Stimulated activated naive B cell treated with anti-CD40 and anti-IgM and Interleukin-4, amounts not matched to agents 10 μg/mL and 1 μg/mL and 100 μg/mL, for 72 hours (primary cell): Measurements from ENCODE around the gene EXOSC10.
"Not testable (repeated sequence)": the region's sequence is repeated elsewhere in the genome, so short reads cannot be mapped to it uniquely, and the experiment has no call there.

Experiments
- ATAC-seq, 2 donors: fragments of 150-1000 bp; cut with Tn5 transposase; replicated peaks; 2 replicates each; pipeline ENCODE4 v1.10.0; 2021; ENCODE audit warnings: moderate library complexity in 1 of 2
- DNase-seq: peaks from one replicate; pipeline ENCODE4 v3.0.0; 2021
- H3K27ac Mint-ChIP-seq: one replicate; pipeline ENCODE4 v1.8.0; 2022; ENCODE audit warnings: mild to moderate bottlenecking, mixed read lengths
- H3K27me3 Mint-ChIP-seq, 2 donors: one replicate each; pipeline ENCODE4 v1.8.0; 2022; ENCODE audit warnings: mixed read lengths in 2 of 2
- H3K36me3 Mint-ChIP-seq, 2 donors: one replicate each; pipeline ENCODE4 v1.8.0; 2022; ENCODE audit warnings: mixed read lengths in 2 of 2, mild to moderate bottlenecking in 1 of 2
- H3K4me1 Mint-ChIP-seq, 2 donors: one replicate each; pipeline ENCODE4 v1.8.0; 2022; ENCODE audit warnings: mixed read lengths in 2 of 2, mild to moderate bottlenecking in 1 of 2
- H3K4me3 Mint-ChIP-seq, 2 donors: one replicate each; pipeline ENCODE4 v1.8.0; 2022; ENCODE audit warnings: mild to moderate bottlenecking in 2 of 2, mixed read lengths in 2 of 2, moderate library complexity in 1 of 2
- H3K9me3 Mint-ChIP-seq, 2 donors: one replicate each; pipeline ENCODE4 v1.8.0; 2022; ENCODE audit warnings: mixed read lengths in 2 of 2, mild to moderate bottlenecking in 1 of 2

Gene EXOSC10

DNA sequence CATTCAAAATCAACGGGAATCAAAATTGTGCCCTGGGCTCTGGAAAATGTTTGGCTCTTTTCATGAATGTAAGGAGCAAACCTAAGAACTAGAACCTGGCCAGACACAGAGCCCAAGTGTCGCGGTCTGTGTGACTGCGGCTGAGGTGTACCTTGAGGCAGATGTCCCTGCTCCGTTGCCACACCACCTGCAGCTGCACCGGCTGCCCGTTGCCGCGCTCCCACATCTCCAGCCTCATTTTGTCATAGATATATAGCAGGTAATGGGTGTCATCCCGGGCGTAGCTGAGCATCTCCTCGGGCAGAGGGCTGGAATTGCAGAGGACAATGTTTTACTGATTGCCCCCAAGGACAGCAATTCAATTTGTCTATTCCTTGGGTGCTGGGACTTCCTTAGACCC is 18.7 kb downstream of the EXOSC10 start:
- Mint-ChIP-seq H3K36me3 (peaks cover 36 to 45% of the 10 kb centered on the region in 2 donors), H3K9me3 (no peaks in the 10 kb centered on the region), H3K4me3 (no peak overlapping the region), H3K27ac (no peak overlapping the region), H3K27me3 (no peaks in the 10 kb centered on the region), H3K4me1 (no peaks in the 10 kb centered on the region)
- DNase-seq (no peak), ATAC-seq (no peak)

DNA sequence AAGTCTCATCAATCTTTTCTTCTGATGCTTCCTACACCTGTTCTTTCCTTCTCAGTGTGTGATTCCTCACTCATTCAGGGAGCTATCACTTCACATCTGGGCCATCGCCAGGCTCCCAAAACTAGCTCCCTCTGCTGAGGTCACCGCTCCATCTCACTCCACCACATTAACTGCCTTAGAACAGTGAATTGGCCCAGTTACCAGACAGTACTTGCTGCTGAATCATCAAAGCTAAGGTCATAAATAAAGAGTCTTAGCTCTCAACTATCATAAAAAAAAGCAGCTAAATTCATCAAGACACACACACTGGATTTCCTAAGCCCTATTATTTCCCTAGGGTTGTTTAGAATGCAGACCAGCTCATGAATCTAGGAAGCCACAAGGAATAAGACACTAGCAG is 21.0 kb downstream of the EXOSC10 start:
- Mint-ChIP-seq H3K27me3 (no peaks in the 10 kb centered on the region), H3K4me1 (no peaks in the 10 kb centered on the region), H3K36me3 (peaks cover 30 to 46% of the 10 kb centered on the region in 2 donors), H3K27ac (no peak overlapping the region), H3K4me3 (no peak overlapping the region), H3K9me3 (no peaks in the 10 kb centered on the region)
- ATAC-seq (no peak), DNase-seq (no peak)

DNA sequence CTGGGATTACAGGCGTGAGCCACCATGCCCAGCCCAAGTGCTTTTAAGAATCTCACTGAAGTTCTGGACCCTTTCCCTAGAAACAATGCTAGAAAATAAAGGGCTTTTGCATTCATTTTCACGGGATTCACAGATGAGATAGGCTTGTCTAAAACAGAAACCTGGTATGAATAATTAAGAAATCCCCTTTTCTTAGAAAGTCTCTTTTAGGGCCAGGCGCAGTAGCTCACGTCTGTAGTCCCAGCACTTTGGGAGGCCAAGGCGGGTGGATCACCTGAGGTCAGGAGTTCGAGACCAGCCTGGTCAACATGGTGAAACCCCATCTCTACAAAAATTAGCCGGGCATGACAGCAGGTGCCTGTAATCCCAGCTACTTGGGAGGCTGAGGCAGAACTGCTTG is 26.3 kb downstream of the EXOSC10 start:
- not testable (repeated sequence) for DNase-seq, H3K4me1 Mint-ChIP-seq, H3K4me3 Mint-ChIP-seq, H3K27me3 Mint-ChIP-seq, H3K27ac Mint-ChIP-seq, H3K9me3 Mint-ChIP-seq
- peaks cover 35 to 58% of the 10 kb centered on the region in 2 donors for H3K36me3 Mint-ChIP-seq
- ATAC-seq = peak in 1 of 2 donors; percentile 88

DNA sequence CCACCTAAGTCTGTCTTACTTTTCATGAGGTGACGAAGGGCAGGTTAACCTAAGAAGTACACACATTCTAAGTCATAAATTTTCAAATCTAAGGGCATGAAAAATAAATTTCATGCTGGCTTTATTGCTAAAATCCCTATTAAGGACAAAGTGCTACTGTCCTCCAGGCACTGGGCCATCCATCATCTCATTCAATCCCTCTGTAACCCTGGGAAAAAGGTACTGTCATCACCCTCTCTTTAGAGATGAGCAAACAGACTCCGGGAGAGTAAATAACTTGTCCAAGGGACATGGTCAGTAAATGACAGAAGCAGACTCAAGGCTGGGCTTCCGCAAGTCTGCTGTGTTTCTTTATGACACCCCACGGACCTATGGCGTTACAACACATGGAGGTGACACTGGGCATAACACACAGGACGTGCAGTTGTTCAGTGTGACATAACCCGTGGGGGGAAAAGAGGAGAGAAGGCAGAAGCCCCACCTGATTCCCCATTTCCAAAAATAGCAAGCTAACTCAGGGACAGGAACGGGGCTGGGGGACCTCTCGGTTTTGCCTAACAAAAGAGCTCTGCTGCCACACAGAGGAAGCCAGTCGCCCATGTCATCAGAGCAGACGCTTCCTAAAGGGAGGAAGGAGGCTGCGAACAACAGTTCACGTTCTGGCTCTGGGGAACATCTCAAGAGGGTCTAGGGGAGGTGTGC is 27.3 kb downstream of the EXOSC10 start:
- ATAC-seq = peak in 1 of 2 donors; percentile 29
- Mint-ChIP-seq H3K27me3 (no peaks in the 10 kb centered on the region), H3K4me3 (no peak overlapping the region), H3K9me3 (no peaks in the 10 kb centered on the region), H3K27ac (peak overlapping the region; percentile 38), H3K4me1 (peaks cover 6 to 8% of the 10 kb centered on the region in 2 donors), H3K36me3 (peaks cover 38 to 57% of the 10 kb centered on the region in 2 donors)
- DNase-seq = no peak

DNA sequence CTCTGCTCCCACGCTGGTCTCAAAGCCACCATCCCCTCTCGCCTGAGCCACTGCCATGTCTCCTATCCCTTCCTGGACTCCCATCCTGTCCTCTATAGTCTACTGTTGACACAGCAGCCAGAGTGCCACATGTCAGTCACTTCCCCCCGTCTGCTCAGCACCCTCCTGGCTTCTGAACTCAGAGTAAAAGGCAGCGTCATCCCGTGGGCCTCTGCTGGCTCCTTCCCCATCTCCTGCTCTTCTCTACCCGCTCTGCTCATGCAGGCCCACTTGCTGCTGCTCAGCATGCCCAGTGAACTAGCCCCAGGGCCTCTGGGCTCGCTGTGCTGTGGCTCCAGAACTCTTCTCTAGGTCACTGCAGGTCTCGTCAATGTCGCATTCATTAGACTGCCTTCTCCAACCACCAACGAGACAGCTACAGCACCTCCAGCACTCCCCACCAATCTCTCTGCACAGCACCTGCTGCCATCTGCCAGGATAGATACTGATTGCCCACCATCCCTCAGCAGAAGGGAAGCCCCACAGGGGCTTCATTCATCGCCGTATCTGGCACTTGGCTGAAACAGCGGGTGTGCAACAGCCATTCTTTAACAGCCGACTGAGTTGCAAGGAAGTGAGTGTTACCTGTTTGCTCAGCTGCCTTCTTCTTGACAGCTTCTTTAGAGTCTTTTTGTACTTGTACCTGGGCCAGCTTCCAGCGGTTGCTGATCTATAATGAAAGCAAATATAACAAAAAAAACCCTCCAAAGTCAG is 28.0 kb downstream of the EXOSC10 start:
- Mint-ChIP-seq H3K36me3 (peaks cover 38 to 55% of the 10 kb centered on the region in 2 donors), H3K4me1 (peaks cover 6 to 8% of the 10 kb centered on the region in 2 donors), H3K27me3 (no peaks in the 10 kb centered on the region), H3K4me3 (no peak overlapping the region), H3K9me3 (no peaks in the 10 kb centered on the region), H3K27ac (peak overlapping the region; percentile 38)
- ATAC-seq = no peak
- no peak for DNase-seq

DNA sequence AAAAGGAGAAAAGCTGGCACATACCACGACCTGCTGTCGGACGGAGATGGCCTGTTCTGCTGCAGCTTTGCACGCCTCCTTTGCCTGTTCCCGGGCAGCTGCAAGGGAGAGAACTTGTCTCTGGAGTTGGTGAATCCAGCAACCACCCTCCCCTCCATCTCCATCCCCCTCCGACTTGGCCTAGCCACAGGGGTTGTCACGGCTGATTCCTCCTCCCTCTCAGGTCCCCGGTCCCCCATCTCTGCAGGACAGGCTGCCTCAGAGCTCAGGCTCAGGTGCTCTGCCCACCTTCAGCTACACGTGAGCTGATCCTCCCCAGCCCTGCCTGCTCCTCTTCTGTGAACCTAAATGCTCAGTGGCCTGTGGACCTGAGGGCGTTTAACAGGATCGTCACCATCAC is 28.8 kb downstream of the EXOSC10 start:
- ATAC-seq (no peak), DNase-seq (no peak)
- Mint-ChIP-seq H3K9me3 (no peaks in the 10 kb centered on the region), H3K4me3 (no peak overlapping the region), H3K27ac (peak overlapping the region; percentile 9), H3K4me1 (peaks cover 6 to 8% of the 10 kb centered on the region in 2 donors), H3K27me3 (no peaks in the 10 kb centered on the region), H3K36me3 (peaks cover 40 to 50% of the 10 kb centered on the region in 2 donors)

DNA sequence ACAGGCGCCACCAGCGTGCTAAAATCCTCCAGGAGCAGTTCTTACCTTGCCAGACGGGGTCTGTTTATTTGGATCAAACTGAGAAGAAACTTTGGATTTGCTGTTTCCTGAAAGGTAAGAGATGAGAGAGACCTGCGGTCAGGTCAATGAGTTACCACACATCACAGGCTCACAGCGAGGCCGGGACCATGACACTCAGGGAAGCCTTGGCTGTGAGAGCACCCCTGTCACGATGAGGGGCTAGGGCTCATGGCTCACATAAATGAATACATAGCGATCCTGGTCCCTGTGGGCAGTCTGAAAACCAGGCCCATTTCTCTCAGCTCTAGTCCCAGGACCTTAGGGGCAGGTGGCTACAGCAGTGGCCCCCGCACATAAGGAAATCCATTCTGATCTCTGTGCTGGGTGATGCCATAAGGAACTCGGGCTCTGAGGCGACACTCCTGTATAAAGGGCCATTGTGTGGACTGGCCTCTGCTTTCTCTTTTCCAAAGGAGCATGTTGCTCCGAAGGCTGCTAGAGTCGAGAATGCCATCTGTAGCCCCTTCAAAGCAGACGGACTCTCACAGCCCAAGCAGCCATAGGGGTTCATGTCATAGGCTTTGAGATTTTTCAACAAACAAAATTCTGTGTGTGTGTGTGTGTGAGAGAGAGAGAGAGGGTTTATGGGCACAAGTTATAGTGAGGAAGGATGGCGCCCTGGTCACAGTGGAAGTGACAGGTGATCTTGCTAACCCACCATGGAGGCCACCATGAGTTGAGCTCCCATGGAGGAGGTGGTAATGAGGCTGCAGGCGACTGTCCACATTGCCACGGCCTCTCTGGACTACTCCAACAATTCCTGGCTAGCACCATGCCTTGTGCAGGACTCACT is 30.8 kb downstream of the EXOSC10 start:
- no peak for DNase-seq
- no peak for ATAC-seq
- peaks cover 46 to 59% of the 10 kb centered on the region in 2 donors for H3K36me3 Mint-ChIP-seq
- H3K27me3 Mint-ChIP-seq = no peaks in the 10 kb centered on the region
- no peaks in the 10 kb centered on the region for H3K9me3 Mint-ChIP-seq
- no peak overlapping the region for H3K4me3 Mint-ChIP-seq
- H3K4me1 Mint-ChIP-seq = peaks cover 6 to 8% of the 10 kb centered on the region in 2 donors
- no peak overlapping the region for H3K27ac Mint-ChIP-seq

DNA sequence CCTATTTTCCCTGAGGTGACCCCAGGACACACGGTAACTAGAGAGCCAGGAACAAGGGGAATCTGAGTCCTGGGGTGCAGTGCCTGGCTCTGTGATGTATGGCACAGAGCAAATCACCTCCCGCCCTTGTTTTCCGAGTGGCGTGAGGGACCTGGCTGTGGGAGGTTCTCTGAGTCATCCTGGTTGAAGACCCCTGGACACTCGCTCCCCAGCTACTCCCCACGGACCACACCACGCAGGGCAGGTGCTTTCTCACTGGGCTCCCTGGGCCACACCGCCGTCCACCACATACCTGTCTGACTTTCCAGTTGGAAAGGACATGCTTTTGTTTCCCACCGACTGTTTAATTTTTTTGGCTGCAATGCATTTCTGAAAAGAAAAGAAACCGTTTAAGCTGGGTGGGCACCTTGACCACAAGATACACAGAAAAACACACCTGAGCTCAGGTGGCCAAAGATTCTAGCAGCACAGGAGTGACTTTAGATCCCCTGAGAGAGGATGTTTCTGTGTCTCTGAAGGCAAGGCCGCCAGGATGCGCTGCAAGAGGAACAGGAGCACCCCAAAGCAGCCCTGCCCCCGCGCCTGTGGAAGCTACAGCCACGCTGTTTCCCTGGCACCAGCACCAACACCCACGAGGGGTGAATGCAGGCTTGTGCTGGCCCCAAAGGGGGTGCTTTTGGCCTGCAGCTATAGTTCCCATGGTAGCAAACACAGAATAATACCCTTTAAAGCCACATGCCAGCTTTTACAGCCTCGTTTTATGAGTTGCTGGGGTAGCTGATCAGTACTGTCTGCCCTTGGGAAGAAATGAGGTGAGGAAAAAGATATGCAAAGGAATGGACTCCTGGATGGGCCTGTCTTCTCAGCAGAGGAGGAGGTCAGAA is 31.7 kb downstream of the EXOSC10 start:
- Mint-ChIP-seq H3K27me3 (no peaks in the 10 kb centered on the region), H3K4me1 (peaks cover 11 to 12% of the 10 kb centered on the region in 2 donors), H3K4me3 (no peak overlapping the region), H3K9me3 (no peaks in the 10 kb centered on the region), H3K36me3 (peaks cover 46 to 63% of the 10 kb centered on the region in 2 donors), H3K27ac (peak overlapping the region; percentile 25)
- ATAC-seq = no peak
- no peak for DNase-seq

DNA sequence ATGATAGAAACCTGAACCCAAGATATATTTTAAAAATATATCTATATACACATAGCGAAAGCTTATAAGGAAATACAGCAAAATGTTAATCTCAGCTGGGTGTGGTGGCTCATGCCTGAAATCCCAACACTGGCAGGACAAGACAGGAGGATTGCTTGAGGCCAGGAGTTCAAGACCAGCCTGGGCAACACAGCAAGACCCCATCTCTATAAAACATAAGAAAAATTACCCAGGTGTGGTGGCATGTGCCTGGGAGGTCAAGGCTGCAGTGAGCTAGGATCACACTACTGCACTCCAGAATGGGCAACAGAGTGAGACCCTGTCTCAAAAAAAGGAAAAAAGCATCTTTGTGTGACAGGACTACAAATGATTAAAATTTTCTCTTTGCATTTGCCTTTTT is 33.9 kb downstream of the EXOSC10 start:
- Mint-ChIP-seq H3K27ac (no peak overlapping the region), H3K9me3 (no peaks in the 10 kb centered on the region), H3K36me3 (peaks cover 39 to 54% of the 10 kb centered on the region in 2 donors)

DNA sequence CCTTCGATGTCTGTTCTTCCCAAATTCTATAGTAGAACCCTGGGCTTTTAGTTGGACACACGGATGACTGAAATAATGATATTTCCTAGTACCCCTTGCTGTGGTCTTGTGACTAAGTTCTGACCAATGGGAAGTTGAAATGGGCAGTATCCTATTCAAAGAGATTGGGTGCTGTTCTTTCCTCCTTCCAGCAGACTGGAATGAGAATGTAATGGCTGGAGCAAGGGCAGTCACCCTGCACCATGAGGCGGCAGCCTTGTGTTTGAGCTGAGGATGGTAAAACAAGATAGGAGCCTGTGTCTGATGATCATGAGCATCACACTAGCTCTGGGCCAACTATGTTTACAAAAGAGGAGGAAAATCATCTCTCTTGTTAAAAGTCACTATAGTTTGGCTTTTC is 34.7 kb downstream of the EXOSC10 start:
- no peak overlapping the region for H3K27ac Mint-ChIP-seq
- DNase-seq (no peak), ATAC-seq (no peak)
- no peaks in the 10 kb centered on the region for H3K9me3 Mint-ChIP-seq
- H3K36me3 Mint-ChIP-seq = peaks cover 40 to 45% of the 10 kb centered on the region in 2 donors
- no peak overlapping the region for H3K4me3 Mint-ChIP-seq
- no peaks in the 10 kb centered on the region for H3K27me3 Mint-ChIP-seq
- peaks cover 15 to 25% of the 10 kb centered on the region in 2 donors for H3K4me1 Mint-ChIP-seq

More for the DNA sequence above, 33.9 kb downstream of the EXOSC10 start:
- Mint-ChIP-seq H3K4me1 (peaks cover 12 to 23% of the 10 kb centered on the region in 2 donors), H3K27me3 (no peaks in the 10 kb centered on the region), H3K4me3 (no peak overlapping the region)
- ATAC-seq = no peak
- no peak for DNase-seq

DNA sequence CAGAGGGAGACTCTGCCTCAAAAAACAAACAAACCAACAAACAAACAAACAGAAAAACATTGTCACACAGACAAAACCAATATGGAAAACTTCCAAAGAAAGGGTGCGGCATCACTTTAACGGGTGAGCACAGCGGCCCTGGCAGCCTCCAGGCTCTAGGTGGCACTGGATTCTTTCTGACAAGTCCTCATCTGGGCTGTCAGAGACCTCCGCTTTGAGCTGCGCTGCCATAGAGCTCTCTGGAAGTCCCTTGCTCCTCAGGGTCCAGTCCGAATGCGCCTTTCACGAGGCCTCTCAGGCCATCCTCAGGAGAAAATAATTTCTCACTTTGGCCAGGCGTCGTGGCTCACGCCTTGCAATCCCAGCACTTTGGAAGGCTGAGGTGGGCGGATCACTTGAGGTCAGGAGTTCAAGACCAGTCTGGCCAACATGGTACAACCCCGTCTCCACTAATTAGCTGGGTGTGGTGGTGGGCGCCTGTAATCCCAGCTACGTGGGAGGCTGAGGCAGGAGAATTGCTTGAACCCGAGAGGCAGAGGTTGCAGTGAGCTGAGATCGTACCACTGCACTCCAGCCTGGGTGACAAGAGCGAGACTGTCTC is 35.6 kb downstream of the EXOSC10 start:
- not testable (repeated sequence) for ATAC-seq

DNA sequence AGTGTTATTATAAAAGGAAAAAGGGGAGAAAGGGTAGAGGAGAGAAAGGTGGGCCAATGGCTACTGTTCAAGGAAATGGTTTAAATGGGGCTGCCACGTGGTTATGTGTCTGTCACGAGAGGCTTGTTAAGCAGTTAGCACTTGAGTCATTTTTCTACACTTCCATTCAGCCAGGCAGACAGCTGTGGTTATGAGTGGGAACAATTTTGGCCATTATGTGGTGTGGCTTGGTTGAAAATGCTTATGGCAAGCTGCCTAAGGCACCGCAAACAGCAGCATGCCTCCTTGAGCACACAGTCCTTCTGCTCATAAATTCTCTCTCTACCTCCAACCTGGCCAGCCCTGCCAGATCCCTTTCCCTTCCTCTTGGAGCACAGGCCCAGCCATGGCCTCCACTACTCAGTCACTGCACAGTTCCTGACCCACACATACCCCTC is 36.7 kb downstream of the EXOSC10 start:
- peaks cover 21 to 35% of the 10 kb centered on the region in 2 donors for H3K4me1 Mint-ChIP-seq
- no peak overlapping the region for H3K4me3 Mint-ChIP-seq
- H3K36me3 Mint-ChIP-seq = peaks cover 37 to 43% of the 10 kb centered on the region in 2 donors
- no peaks in the 10 kb centered on the region for H3K9me3 Mint-ChIP-seq
- peak overlapping the region; percentile 39 for H3K27ac Mint-ChIP-seq
- DNase-seq = peak; percentile 22
- ATAC-seq = no peak
- no peaks in the 10 kb centered on the region for H3K27me3 Mint-ChIP-seq

More for the DNA sequence above, 35.6 kb downstream of the EXOSC10 start:
- DNase-seq, H3K4me3 Mint-ChIP-seq, H3K9me3 Mint-ChIP-seq, H3K27me3 Mint-ChIP-seq: not testable (repeated sequence)
- H3K27ac Mint-ChIP-seq = peak overlapping the region; percentile 37
- peaks cover 36 to 40% of the 10 kb centered on the region in 2 donors for H3K36me3 Mint-ChIP-seq
- peaks cover 16 to 28% of the 10 kb centered on the region in 2 donors for H3K4me1 Mint-ChIP-seq
